HG02642 (cell line): ENCODE results near the gene LPP.

ENCODE experiments used
- ATAC-seq: cut with Tn5 transposase; IDR thresholded peaks from one replicate; pipeline ENCODE4 v1.9.1; 2021; ENCODE audit warnings: mild to moderate bottlenecking; ENCODE audit not compliant: unreplicated experiment, poor library complexity

The LPP gene

GRCh38 chr3:188343894-188344293 lies 189.9 kb downstream of the LPP start:
- ATAC-seq = no peak

- ATAC-seq = no peak
These were observed 191.3 kb downstream of the LPP start for GRCh38 chr3:188345223-188345622.

- ATAC-seq = no peak
These were observed 194.7 kb downstream of the LPP start for GRCh38 chr3:188348435-188349244.

GRCh38 chr3:188349351-188349901 lies 195.5 kb downstream of the LPP start:
- no peak for ATAC-seq

- no peak for ATAC-seq
These were observed 196.0 kb downstream of the LPP start for GRCh38 chr3:188349933-188350332.

GRCh38 chr3:188350961-188351360 lies 197.0 kb downstream of the LPP start:
- ATAC-seq = no peak

- no peak for ATAC-seq
These were observed 197.7 kb downstream of the LPP start for GRCh38 chr3:188351648-188352047.

GRCh38 chr3:188352196-188352927 lies 198.4 kb downstream of the LPP start:
- no peak for ATAC-seq

GRCh38 chr3:188353426-188353825 lies 199.5 kb downstream of the LPP start:
- no peak for ATAC-seq

- no peak for ATAC-seq
These were observed 205.0 kb downstream of the LPP start for GRCh38 chr3:188358787-188359493.

- no peak for ATAC-seq
These were observed 206.5 kb downstream of the LPP start for GRCh38 chr3:188360364-188360881.

GRCh38 chr3:188361888-188362287 lies 207.9 kb downstream of the LPP start:
- no peak for ATAC-seq

- ATAC-seq = no peak
These were observed 208.5 kb downstream of the LPP start for GRCh38 chr3:188362405-188362831.

GRCh38 chr3:188365184-188365583 lies 211.2 kb downstream of the LPP start:
- ATAC-seq = no peak

- ATAC-seq = no peak
These were observed 212.2 kb downstream of the LPP start for GRCh38 chr3:188365988-188366698.

- no peak for ATAC-seq
These were observed 213.7 kb downstream of the LPP start for GRCh38 chr3:188367678-188368077.

GRCh38 chr3:188369526-188369925 lies 215.6 kb downstream of the LPP start:
- no peak for ATAC-seq

GRCh38 chr3:188370081-188370830 lies 216.3 kb downstream of the LPP start:
- ATAC-seq = no peak

- ATAC-seq = no peak
These were observed 224.8 kb downstream of the LPP start for GRCh38 chr3:188378786-188379185.
